Amniotic epithelial cell (primary cell): ENCODE data around the gene VAV3.

Source experiments
- DNase-seq: peaks from one replicate; pipeline ENCODE4 v3.0.0-alpha.2; 2010; ENCODE audit warnings: low read depth

Gene VAV3

GRCh38 chr1:107637101-107637500, 327.9 kb downstream of the VAV3 start:
- DNase-seq: no peak

GRCh38 chr1:107633596-107633995, 331.4 kb downstream of the VAV3 start:
- DNase-seq: no peak

GRCh38 chr1:107626073-107626796, 338.7 kb downstream of the VAV3 start:
- no peak for DNase-seq

- no peak for DNase-seq
Observed at GRCh38 chr1:107625405-107626029, 339.5 kb downstream of the VAV3 start.

- DNase-seq: no peak
Observed at GRCh38 chr1:107623431-107623830, 341.5 kb downstream of the VAV3 start.

GRCh38 chr1:107622966-107623365, 342.0 kb downstream of the VAV3 start:
- DNase-seq: no peak

GRCh38 chr1:107622535-107622934, 342.4 kb downstream of the VAV3 start:
- DNase-seq: no peak

- DNase-seq: no peak
Observed at GRCh38 chr1:107620753-107621152, 344.2 kb downstream of the VAV3 start.

GRCh38 chr1:107618539-107618938, 346.4 kb downstream of the VAV3 start:
- no peak for DNase-seq

- no peak for DNase-seq
Observed at GRCh38 chr1:107617921-107618320, 347.1 kb downstream of the VAV3 start.

- no peak for DNase-seq
Observed at GRCh38 chr1:107617456-107617855, 347.5 kb downstream of the VAV3 start.

- DNase-seq: no peak
Observed at GRCh38 chr1:107609808-107610207, 355.2 kb downstream of the VAV3 start.

GRCh38 chr1:107604825-107605224, 360.2 kb downstream of the VAV3 start:
- DNase-seq: no peak

GRCh38 chr1:107600607-107601160, 364.3 kb downstream of the VAV3 start:
- no peak for DNase-seq

- no peak for DNase-seq
Observed at GRCh38 chr1:107599220-107599619, 365.8 kb downstream of the VAV3 start.

- no peak for DNase-seq
Observed at GRCh38 chr1:107597290-107597689, 367.7 kb downstream of the VAV3 start.

GRCh38 chr1:107594536-107594935, 370.4 kb downstream of the VAV3 start:
- no peak for DNase-seq

GRCh38 chr1:107593501-107594209, 371.3 kb downstream of the VAV3 start:
- no peak for DNase-seq

- no peak for DNase-seq
Observed at GRCh38 chr1:107590900-107591622, 373.9 kb downstream of the VAV3 start.

GRCh38 chr1:107590087-107590486, 374.9 kb downstream of the VAV3 start:
- no peak for DNase-seq

- no peak for DNase-seq
Observed at GRCh38 chr1:107588321-107588720, 376.7 kb downstream of the VAV3 start.

GRCh38 chr1:107575226-107575625, 389.8 kb downstream of the VAV3 start:
- DNase-seq: no peak
